HG03045 (cell line): ENCODE measurements around the gene GOLGA3.
"Not testable (repeated sequence)": the region's sequence is repeated elsewhere in the genome, so short reads cannot be mapped to it uniquely, and the experiment has no call there.

Source experiments
- ATAC-seq: cut with Tn5 transposase; IDR thresholded peaks from one replicate; pipeline ENCODE4 v1.9.1; 2021; ENCODE audit warnings: mild to moderate bottlenecking, moderate library complexity; ENCODE audit not compliant: unreplicated experiment

GOLGA3 gene

GRCh38 chr12:132828706-132829534 is at the start of gene GOLGA3:
GOLGA3 (minus strand) TSS chr12:132828869; CDS start chr12:132822128, 6,741 bp downstream.
- peak; percentile 90 for ATAC-seq

GRCh38 chr12:132874620-132875019 is 46.0 kb upstream of the GOLGA3 start:
- not testable (repeated sequence) for ATAC-seq

GRCh38 chr12:132874175-132874574 is 45.5 kb upstream of the GOLGA3 start:
- no peak for ATAC-seq

GRCh38 chr12:132873724-132874123 is 45.1 kb upstream of the GOLGA3 start:
- no peak for ATAC-seq

- no peak for ATAC-seq
These were observed 44.3 kb upstream of the GOLGA3 start for GRCh38 chr12:132872975-132873421.

- ATAC-seq: no peak
These were observed 43.6 kb upstream of the GOLGA3 start for GRCh38 chr12:132872073-132872855.

- no peak for ATAC-seq
These were observed 40.9 kb upstream of the GOLGA3 start for GRCh38 chr12:132869551-132869950.

- no peak for ATAC-seq
These were observed 37.7 kb upstream of the GOLGA3 start for GRCh38 chr12:132866251-132866828.

GRCh38 chr12:132861558-132861957 is 32.9 kb upstream of the GOLGA3 start:
- ATAC-seq: no peak

- no peak for ATAC-seq
These were observed 30.1 kb upstream of the GOLGA3 start for GRCh38 chr12:132858718-132859266.

GRCh38 chr12:132857019-132857418 is 28.4 kb upstream of the GOLGA3 start:
- not testable (repeated sequence) for ATAC-seq

GRCh38 chr12:132856581-132856980 is 27.9 kb upstream of the GOLGA3 start:
- no peak for ATAC-seq

GRCh38 chr12:132855211-132855610 is 26.5 kb upstream of the GOLGA3 start:
- not testable (repeated sequence) for ATAC-seq

GRCh38 chr12:132853285-132854092 is 24.8 kb upstream of the GOLGA3 start:
- no peak for ATAC-seq

GRCh38 chr12:132852496-132852895 is 23.8 kb upstream of the GOLGA3 start:
- no peak for ATAC-seq

- ATAC-seq: no peak
These were observed 22.8 kb upstream of the GOLGA3 start for GRCh38 chr12:132851465-132851864.

GRCh38 chr12:132850291-132850690 is 21.6 kb upstream of the GOLGA3 start:
- ATAC-seq: no peak

- ATAC-seq: no peak
These were observed 19.9 kb upstream of the GOLGA3 start for GRCh38 chr12:132848521-132848920.

GRCh38 chr12:132847363-132848356 is 19.0 kb upstream of the GOLGA3 start:
- ATAC-seq: no peak
